ENCODE measurements around the gene FOXJ3.

- TF ChIP-seq EZH2 (IDR thresholded peaks at IDR 0.05) (no peak), POLR2AphosphoS5 (IDR thresholded peaks at IDR 0.05; ENCODE audit: borderline replicate concordance, low read depth, low read length) (no peak)
Observed at GRCh38 chr1:42348498-42348897, 13.5 kb upstream of the FOXJ3 start.
